Fibroblast of gingiva (primary cell): Measurements from ENCODE around the gene APP.
"Not testable (repeated sequence)": the region's sequence is repeated elsewhere in the genome, so short reads cannot be mapped to it uniquely, and the experiment has no call there.

Experiments used
- DNase-seq: peaks from one replicate; pipeline ENCODE4 v3.0.0-alpha.2; 2011; ENCODE audit warnings: low read depth

APP gene

DNA sequence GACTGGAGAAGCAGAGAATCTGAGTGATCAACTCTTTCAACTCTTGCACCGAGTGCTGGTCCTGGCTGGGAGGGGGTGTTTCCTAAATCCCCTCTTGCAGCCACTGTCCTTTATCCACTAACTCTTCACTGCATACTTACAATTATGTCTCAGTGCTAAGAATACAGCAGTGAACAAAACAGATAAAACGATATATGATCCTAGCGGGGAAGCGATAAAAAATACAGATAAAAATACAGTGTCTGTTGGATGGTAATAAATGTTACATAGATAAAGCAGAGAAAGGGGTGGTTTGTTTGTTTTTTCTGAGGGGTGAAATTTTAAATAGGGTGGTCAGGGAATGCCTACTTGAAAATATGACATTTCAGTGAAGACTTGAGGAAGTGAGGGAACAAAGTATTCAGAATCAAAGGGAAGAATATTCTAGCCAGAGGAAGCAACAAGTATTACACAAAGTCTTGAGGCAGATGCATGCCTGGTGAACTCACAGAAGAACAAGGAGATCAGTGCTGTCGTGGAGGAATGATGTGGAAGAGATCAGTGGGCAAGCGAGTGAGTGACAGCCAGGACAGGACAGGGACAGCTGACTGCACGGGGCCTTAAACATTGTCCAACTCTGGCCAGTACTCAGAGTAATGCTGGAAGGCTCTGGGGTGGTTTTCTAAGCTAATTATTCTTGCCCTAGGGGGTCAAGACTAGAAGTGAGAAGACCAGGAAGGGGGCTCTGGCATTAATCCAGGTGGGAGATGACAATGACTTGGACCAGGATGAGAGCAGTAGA is 110.0 kb downstream of the APP start:
- DNase-seq, result no peak

DNA sequence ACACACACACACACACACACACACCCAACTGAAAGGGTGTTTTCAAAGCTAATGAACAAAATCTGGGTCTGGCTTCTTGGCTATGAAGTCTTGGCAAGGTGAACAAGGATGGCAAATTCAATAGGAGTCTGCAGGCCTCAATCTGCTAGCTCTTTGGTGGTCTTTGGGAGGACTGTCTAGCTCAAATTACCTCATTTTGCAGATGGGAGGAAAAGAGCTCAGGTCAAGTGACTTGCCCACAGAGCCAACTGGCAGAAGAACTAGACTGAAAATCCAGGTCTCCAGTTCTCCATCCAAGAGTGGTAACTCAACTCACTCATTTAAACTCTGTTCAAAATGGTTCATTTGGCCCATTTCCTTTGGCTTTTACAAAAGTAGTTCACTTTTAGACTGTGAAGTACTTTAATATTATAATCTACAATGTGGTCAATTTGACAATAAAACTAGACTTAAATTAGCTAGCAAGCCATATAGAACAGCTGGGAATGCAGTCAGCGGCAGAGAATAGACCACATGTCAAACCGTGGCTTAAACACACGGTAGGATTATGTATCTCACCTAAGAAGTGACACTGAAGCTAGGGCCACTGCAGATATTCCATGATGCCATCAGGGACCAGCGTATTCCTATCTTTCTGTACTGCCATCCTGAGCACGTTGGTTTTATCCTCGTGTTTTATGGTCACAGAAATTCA is 112.9 kb downstream of the APP start:
- DNase-seq, result no peak

DNA sequence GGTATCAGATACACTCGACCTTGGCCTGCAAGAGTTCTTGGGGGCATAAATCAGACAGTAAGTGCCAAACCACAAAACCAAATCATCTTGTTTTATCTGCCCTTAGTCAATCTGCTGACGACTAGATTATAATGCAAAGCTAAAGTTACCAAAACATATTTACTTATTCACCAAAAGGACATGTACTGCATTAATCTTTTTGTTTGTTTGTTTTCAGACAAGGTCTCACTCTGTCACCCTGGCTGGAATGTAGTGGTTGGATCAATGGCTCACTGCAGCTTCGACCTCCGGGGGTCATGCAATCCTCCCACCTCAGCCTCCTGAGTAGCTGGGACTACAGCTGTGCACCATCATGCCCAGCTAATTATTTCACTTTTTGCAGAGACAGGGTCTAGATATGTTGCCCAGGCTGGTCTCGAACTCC is 114.7 kb downstream of the APP start:
- no peak for DNase-seq

DNA sequence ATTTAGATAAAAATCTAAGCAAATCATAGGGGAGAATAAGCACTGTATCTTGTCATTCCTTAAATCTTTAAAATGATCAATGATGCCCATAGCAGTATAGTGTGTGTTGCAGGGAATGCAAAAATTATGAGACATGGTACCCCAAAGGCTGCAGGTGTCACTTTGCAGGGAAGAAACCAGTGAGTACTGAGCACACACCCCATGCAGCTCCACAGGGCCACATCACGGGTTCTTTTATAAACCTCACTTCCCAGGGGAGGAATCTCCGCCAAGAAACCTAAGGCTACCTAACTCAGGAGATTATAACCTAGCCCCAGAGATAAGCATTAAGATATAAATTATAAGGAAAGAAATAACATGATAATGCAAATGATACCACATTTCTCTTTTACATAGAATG is 115.6 kb downstream of the APP start:
- no peak for DNase-seq

DNA sequence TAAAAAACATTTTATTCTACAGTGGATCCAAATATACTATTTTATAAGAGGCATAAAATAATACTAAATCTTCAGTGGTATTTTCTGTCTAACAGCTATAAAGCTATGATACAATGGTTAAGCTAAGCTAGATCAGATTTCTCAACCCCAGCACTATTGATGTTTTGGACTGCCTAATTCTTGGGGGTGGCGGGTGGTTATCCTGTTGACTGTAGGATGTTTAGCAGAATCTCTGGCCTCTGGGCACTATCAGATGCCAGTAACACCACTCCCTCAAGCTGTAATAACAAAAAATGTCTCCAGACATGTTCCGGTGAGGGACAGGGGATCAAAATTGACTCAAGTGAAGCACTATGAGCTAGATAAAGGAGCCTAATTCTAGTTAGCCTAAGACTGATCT is 118.5 kb downstream of the APP start:
- no peak for DNase-seq

DNA sequence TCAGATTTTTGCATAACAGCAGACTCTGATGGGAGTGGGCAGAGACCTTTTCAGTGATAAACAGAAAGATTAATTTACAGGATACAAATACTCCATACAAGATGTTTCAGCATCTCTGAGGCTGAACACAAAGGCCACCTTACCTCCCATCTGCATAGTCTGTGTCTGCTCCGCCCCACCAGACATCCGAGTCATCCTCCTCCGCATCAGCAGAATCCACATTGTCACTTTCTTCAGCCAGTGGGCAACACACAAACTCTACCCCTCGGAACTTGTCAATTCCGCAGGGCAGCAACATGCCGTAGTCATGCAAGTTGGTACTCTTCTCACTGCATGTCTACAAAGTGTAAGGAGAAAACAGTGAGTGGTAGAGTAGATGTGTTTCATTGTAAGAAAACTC is 119.7 kb downstream of the APP start:
- DNase-seq, result no peak

DNA sequence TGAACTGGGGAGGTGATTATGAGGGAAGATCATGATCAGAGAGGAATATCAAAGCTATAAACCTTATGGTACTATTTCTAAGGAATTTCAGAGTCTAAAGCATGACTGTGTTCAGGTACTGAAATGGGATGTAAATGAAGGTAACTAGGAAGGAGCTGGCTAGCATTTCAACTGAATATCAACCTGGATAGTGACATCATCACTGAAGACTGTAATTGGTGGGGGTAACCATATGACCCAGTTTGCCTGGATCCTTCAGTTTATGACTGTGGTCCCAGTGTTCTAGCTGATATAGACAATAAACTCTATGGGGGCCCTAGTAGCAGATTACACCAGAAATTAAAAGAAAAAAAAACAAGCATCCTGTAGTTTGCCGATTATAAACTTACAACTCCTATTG is 120.8 kb downstream of the APP start:
- DNase-seq, result no peak

DNA sequence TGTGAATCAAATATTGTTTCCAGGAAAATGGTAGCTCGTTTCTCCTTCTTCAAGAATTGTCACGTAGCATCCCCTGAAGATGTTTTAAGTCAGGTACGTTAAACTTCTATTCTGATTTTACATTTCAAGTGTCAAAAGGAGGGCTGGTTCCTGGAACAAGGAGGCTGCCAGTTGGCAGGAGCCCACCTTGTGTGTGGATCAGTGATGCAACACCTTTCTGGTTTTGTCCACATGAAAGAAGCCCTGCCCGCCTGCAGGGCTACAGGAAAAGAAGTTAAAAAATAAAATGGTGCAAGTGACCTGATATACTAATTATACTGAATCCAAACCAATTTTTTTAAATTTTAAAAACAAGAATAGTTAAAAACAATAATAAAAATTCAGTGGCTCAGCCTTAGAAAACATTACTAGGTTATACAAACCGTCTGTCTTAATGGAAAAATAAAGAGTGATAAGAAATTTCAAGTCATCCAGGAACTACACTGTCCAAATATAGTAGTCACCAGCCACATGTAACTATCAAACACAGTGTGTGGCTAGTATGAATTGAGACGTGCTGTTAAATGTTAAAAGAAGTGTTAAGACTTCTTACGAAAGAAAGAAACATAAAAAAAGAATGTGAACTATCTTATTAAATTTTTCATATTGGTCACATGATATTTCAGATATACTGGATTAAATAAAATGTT is 123.1 kb downstream of the APP start:
- DNase-seq, result no peak

DNA sequence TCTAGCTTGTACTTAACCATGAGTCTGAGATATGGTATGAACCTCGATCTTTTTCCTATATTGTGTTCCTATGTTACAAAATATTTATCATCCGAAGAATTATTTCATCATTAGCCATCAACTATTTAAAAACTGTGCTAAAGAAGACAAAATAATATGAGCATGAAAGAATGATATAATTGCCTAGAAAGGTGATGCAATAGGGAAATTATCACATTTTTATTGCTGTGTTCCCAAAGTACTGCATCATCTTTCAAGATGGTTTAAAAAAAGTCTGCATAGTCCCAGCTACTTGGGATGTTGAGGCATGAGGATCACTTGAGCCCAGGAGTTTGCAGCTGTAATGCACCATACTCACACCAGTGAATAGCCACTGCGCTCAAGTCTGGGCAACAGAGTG is 126.7 kb downstream of the APP start:
- DNase-seq, result no peak

DNA sequence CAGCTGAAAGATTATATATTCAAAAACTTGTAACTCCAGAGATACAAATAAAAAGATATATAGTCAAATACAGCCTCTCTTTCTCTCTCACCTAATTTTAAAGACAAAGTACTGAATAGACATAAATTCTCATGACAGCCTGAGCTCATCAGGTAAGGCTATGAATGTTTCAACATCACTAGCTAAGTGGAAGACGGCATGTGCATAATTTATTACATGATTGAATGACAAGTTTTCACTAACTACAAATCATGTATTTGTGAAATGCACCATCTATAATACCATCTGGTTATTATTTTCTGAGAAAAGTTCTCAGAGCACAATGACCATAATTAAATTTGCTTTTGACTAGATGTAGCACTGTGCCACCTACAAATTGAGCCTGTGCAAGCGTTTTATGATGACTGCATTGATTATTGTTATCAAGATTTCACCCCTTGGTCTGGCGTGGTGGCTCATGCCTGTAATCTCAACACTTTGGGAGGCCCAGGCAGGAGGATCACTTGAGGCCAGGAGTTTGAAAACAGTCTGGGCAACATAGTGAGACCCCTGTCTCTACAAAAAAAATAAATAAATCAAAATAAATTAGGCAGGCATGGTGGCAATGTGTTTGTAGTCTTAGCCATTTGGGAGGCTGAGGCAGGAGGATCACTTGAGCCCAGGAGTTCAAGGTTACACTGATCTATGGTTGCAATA is 128.2 kb downstream of the APP start:
- no peak for DNase-seq

DNA sequence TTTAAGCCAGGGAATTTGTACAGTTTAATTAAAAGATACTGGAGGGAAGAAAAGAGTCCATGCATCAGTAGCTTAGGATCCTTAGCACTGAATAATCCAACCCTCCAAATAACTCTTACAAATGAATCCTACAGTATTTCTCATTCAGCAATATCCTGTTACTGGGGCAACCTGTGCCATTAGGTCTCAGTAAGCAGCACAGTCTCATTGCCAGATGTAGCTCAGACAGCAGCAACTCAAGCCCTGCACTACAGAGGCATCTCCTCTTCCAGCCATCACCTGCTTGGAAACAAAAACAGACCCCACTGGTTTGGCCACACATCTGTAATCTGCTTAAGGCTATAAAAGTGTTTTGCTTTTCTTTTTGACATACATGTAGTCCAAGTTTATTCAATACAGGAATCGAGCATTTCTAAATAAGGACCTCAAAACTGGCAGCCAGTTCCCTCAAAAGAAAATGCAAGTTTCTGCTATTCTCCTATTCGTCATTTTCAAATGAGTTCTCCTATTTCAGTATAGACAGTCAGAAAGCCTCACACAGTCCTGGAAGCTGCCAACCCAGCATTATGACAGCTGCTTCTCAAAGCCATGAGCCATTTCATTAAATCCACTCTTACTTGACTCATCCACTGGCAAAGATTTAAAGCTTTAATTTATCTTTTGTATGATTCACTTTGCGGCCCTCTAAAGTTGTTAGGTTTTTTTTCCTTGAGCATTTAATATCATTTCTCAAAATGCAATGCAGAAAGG is 129.0 kb downstream of the APP start:
- DNase-seq, result peak; percentile 44

DNA sequence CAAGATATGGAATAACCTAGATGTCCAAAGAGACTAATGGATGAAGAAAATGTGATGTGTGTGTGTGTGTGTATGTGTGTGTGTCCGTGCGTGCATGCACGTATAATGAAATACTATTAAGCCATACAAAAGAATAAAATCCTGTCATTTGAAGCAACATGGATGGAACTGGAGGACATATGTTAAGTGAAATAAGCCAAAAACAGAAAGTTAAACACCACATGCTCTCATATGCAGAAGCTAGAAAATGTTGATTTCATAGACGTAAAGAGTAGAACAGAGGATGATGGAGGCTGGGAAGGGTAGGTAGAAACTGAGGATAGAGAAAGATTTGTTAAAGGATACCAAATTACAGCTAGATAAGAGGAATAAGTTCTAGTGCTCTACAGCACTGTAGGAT is 133.7 kb downstream of the APP start:
- DNase-seq, result no peak

DNA sequence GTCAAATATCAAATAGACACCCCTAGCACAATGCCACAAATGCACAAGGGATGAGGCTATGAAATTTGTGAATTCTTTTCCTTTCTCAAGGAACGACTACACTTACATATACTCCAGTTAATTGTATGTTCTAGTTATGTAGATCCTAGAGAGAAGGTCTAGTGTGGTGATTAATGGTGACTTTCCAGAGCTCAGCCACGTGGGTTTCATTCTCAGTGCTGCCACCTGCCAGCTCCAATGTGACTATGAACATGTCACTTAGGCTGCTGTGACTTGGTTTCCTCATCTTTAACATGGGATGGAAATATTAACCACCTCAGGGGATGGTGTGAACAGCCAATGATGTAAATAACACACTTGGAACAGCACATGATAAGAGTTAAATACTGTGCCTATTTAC is 138.3 kb downstream of the APP start:
- no peak for DNase-seq

DNA sequence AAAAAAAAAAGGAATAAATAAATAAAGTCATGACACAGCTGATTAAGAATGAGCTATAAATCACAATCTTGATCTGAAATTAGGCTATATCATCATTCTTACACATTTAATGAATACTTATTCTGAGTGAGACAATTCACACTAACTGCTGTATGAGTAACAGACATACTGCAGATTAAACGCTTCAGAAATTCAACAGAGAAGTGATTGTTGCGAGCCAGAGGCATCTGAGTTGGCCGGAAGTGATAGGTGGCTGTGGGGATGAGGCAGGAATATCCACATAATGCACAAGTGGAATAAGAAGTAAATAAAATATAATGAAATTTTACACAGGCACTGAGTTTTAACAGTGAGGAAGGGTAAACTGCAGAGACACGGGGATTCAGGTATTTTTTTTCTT is 142.4 kb downstream of the APP start:
- DNase-seq, result no peak

DNA sequence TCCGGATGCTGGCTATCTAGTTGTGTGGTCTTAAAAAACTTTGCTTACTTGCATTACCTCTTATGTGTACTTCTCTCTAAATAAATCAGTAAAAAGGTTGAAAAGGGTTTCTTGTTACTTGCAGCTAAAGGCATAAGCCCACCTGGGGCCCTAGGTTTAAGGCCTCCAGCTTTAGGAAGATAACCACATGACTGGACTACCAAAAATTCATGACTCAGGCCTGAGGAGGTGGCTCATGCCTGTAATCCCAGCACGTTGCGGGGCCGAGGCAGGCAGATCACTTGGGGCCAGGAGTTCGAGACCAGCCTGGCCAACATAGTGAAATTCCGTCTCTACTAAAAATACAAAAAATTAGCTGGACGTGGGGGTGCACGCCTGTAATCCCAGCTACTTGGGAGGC is 142.9 kb downstream of the APP start:
- no peak for DNase-seq

DNA sequence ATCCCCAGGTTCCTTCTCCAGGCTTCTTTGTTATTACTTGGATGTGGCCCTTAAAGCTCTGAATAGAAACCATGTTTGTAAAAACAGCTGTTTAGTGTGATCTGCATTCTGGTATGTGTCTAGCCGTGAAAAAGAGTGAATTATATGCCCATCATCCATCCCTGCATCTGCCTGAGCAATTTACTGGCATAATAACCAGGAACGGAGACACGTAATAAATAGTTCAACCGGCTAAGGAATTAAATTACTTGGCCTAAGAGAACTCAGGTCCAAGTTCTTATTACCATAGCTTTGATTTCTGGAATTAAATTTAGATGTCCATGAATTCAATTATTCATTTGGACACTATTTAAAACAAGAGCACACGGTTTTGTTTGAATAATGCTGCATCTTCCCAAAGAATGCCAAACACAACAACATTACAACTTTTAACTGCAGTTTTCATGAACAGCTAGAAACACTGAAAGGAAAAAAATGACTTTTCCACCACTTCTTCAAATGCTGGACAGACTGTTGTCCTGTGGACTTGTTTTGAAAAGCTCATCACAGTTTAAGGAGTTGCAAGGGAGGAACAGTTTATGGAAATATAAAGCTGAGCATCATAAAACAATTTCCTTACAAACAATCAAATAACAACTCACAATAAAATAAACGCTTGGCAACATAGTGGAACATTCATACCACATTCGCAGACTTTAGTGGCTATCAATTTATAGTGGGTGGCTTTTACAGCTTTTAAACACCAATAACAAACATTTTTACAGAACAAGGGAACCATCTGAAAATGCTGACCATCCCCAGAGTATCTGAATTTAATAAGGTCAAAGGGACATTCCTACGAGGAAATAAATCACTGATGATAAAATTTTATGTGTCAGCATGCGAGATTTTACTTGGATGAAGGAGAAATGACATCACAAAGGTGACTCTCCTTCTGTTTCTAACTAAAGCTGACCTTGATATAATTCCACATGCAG is 144.7 kb downstream of the APP start:
- no peak for DNase-seq

DNA sequence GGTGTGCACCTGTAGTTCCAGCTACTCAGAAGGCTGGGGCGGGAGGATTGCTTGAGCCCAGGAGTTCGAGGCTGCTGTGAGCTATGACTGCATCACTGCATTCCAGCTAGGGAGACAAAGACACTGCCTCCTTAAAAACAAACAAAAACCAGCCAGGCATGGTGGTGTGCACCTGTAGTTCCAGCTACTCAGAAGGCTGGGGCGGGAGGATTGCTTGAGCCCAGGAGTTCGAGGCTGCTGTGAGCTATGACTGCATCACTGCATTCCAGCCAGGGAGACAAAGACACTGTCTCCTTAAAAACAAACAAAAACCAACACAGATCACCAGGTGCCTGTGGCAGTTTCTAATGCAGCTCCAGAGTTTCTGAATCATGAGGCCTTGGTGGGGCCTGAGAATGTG is 147.2 kb downstream of the APP start:
- DNase-seq, result not testable (repeated sequence)

DNA sequence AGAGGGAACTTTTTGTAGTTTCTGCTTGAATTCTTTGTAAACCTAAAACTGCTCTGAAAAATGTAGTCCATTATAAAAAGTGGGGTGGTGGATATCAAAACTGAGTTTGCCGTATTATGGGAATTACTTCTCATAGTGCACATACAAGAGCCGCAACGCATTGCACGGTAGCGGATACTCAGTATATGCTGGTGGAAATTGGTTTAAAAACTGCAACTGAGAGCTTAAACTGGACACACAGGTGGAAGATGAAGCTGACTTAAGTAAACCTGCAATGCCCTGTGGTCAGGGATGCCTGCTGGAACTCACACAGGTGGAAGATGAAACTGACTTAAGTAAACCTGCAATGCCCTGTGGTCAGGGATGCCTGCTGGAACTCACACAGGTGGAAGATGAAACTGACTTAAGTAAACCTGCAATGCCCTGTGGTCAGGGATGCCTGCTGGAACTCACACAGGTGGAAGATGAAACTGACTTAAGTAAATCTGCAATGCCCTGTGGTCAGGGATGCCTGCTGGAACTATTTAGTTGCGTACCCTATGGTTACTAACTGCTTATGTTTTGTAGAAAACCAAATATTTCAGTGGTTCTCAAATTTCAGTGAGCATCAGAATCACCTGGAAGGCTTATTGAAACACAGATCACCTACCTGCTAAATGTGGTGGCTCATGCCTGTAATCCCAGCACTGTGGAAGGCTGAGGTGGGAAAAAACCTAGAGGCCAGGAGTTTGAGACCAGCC is 147.8 kb downstream of the APP start:
- not testable (repeated sequence) for DNase-seq

DNA sequence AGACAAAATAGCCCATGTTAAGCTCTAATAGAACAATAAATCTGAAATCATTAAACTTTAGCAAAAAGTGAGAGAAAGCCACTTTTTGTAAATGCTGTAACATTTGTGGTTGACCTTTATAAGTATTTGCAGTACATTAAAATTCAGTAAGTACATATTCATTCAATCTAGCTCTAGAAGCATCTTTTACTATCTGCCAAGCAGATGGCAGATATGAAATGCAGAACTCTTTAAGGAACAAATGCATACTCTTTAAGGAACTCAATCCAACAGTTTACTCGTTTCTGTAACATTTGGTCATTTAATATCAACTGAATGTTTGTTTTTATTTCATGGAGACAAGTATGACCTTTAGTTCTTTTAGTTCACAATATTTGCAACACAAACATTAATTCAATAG is 150.1 kb downstream of the APP start:
- DNase-seq, result peak; percentile 19

DNA sequence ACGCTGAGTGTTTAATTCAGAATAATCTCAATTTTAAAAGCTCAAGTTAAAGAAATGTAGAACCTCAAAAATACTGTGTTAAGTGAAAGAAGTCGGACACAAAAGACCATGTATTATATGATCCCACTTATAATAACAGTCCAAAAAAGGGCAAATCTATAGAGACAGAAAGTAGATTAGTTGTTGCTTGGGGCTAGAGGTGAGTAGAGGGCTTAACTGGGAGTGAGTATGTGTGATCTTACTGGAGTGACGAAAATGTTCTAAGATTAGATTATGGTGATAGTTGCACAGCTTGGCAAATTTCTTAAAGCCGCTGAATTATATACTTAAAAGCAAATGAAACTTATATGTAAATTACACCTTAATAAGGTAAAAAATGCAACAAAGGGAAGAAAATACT is 150.5 kb downstream of the APP start:
- DNase-seq, result no peak
